Measurements from ENCODE around the gene WDR86. TPM values are rescaled to one million over a fixed set of nuclear protein-coding genes. Genes with fewer than 3 reads are reported as not detected.

The WDR86 gene
- total and polyA plus RNA-seq, 2 of the 8 experiments (the other 6 are each of a cell fraction or from before 2014, with no cell fraction given) = 12.7 to 15.8 TPM

- TF ChIP-seq EP300 (IDR thresholded peaks at IDR 0.05; ENCODE audit: borderline replicate concordance in 1 of 2, low read depth in 2 of 2, low read length in 2 of 2) (no peak), CREB1 (IDR thresholded peaks at IDR 0.05) (0 out of 2 replicates have a peak, but pooled peaks have one; percentile 12), ZNF274 (IDR thresholded peaks at IDR 0.05; ENCODE audit: borderline replicate concordance, extremely low read depth, low read length) (no peak), TCF12 (IDR thresholded peaks at IDR 0.05; ENCODE audit: low read depth, low read length) (no peak)
These were observed 860 bp upstream of the WDR86 start (continued) for GRCh38 chr7:151410405-151411390.
